Spinal cord (tissue), 10 donors: ENCODE measurements around the gene RUNX1. TPM values are rescaled to one million over a fixed set of nuclear protein-coding genes. Genes with fewer than 3 reads are reported as not detected.

ENCODE experiments used
- DNase-seq, 6 donors: peaks; one replicate each; pipeline versions ENCODE4 v3.0.0 to v3.0.0-alpha.2; 2013 to 2015; ENCODE audit warnings: low spot score in 6 of 6, low read depth in 4 of 6
- H3K27ac ChIP-seq: one replicate; pipeline ENCODE4 v1.5.1; 2013; ENCODE audit warnings: low read depth, low read length, control low read depth
- H3K27me3 ChIP-seq: one replicate; pipeline ENCODE4 v1.6.1; 2013; ENCODE audit warnings: low read length; ENCODE audit not compliant: control insufficient read depth, insufficient read depth
- H3K36me3 ChIP-seq: one replicate; pipeline ENCODE4 v1.6.1; 2013; ENCODE audit warnings: low read length; ENCODE audit not compliant: control insufficient read depth, insufficient read depth
- H3K4me1 ChIP-seq: one replicate; pipeline ENCODE4 v1.6.1; 2013; ENCODE audit warnings: low read length; ENCODE audit not compliant: control insufficient read depth, insufficient read depth
- H3K4me3 ChIP-seq: one replicate; pipeline ENCODE4 v1.5.1; 2013; ENCODE audit warnings: low read depth, low read length, control low read depth
- H3K9me3 ChIP-seq: one replicate; pipeline ENCODE4 v1.6.1; 2013; ENCODE audit warnings: low read length; ENCODE audit not compliant: control insufficient read depth, insufficient read depth
- WGBS: methylation state at CpG from one replicate; pipeline ENCODE4 v1.1.5; 2013; ENCODE audit warnings: missing lambda C conversion rate; ENCODE audit not compliant: insufficient coverage; 5-methylcytosine and 5-hydroxymethylcytosine counted together
- polyA plus RNA-seq, 2 donors: library from polyadenylated mRNA; unstranded; fragments of 120-200 nt; gene quantifications; one replicate each; pipeline ENCODE4 v1.2.1, GENCODE V29; 2013; ENCODE audit not compliant: insufficient read length in 2 of 2
- total RNA-seq, 2 donors: library from RNA; depleted of rRNA in 1 of 2; stranded (reverse); fragments of 120-200 nt in 1 of 2; fragments of >200 nt in 1 of 2; gene quantifications; one replicate each; pipeline versions ENCODE4 v1.2.3 to v1.2.4, GENCODE V29; 2013 to 2014
- donor health status: healthy.

RUNX1 gene
- total and polyA plus RNA-seq, 4 donors = 2.1 to 7.1 (median 3.2) TPM

GRCh38 chr21:35070436-35070835 lies 21.3 kb upstream of the RUNX1 start:
- no CpG with 5 or more reads among the region's 5 CpGs for WGBS
- Histone ChIP-seq H3K4me1 (no peaks in the 10 kb centered on the region), H3K27ac (no peak overlapping the region), H3K4me3 (no peak overlapping the region), H3K36me3 (no peaks in the 10 kb centered on the region), H3K9me3 (no peaks in the 10 kb centered on the region), H3K27me3 (no peaks in the 10 kb centered on the region)
- DNase-seq = no peak

DNA sequence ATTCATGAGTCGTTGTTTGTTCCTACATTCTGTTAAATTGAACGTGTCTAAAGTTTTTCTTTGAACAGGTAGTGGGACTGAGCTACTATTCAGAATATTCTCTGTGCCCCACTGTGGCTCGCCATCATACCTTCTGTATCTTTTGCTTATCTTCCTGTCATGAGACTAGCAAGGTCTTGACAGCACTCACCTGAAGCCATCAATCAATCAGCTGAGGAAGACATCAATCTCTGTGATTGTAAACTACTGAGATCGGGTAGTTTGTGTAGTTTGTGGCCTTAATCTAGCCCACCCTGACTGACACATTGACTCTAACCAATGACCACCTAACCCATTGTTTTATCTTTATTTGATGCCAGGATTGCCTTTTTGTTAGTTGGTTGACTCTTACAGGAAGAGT lies 17.7 kb upstream of the RUNX1 start:
- Histone ChIP-seq H3K4me1 (no peaks in the 10 kb centered on the region), H3K27me3 (no peaks in the 10 kb centered on the region), H3K9me3 (no peaks in the 10 kb centered on the region), H3K27ac (no peak overlapping the region), H3K4me3 (no peak overlapping the region), H3K36me3 (no peaks in the 10 kb centered on the region)
- no peak for DNase-seq
- 100% methylated on average over 1 of the region's 4 CpGs for WGBS

- WGBS = 100% methylated on average over 3 of the region's 6 CpGs
- H3K36me3 ChIP-seq = no peaks in the 10 kb centered on the region
- no peak overlapping the region for H3K27ac ChIP-seq
- no peaks in the 10 kb centered on the region for H3K9me3 ChIP-seq
- H3K4me1 ChIP-seq = no peaks in the 10 kb centered on the region
- no peak for DNase-seq
- no peak overlapping the region for H3K4me3 ChIP-seq
- H3K27me3 ChIP-seq = no peaks in the 10 kb centered on the region
Measured at GRCh38 chr21:35063428-35064172, 14.5 kb upstream of the RUNX1 start.

DNA sequence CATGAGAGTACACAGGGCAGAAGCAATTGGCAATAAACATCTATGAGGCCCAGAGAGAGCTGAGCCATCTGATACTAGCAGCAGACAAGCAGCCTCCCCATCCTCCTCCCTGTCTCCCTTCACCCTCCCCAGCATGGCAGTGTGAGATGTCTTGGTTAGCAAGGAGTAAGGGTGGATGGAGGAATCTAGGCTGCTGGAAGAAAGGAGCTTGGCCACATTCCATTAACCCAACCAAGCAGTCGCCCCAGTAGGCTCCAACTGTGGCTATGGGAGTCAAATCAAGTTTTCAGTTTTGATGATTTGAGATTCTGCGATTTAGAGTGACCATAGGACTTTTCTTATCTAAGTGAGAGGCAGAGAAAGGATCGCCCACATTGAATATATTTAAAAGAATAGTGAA lies 12.9 kb upstream of the RUNX1 start:
- Histone ChIP-seq H3K27ac (no peak overlapping the region), H3K4me1 (no peaks in the 10 kb centered on the region), H3K27me3 (no peaks in the 10 kb centered on the region), H3K36me3 (no peaks in the 10 kb centered on the region), H3K9me3 (no peaks in the 10 kb centered on the region), H3K4me3 (no peak overlapping the region)
- no peak for DNase-seq
- 100% methylated on average over 2 of the region's 3 CpGs for WGBS

DNA sequence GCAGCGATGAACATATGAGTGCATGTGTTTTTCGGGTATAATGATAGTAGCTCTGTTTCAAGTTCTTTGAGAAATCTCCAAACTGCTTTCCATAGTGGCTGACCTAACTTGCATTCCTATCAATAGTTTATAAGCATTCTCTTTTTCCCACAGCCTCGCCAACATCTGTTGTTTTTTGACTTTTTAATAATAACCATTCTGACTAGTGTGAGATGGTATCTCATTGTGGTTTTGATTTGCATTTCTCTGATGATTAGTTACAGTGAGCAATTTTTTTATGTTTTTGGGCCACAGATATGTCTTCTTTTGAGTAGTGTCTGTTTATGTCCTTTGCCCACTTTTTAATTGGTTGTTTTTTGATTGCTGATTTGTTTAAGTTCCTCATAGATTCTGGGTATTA lies 10.6 kb upstream of the RUNX1 start:
- Histone ChIP-seq H3K27me3 (no peaks in the 10 kb centered on the region), H3K9me3 (no peaks in the 10 kb centered on the region), H3K4me1 (no peaks in the 10 kb centered on the region), H3K4me3 (no peak overlapping the region), H3K27ac (no peak overlapping the region), H3K36me3 (no peaks in the 10 kb centered on the region)
- no CpG with 5 or more reads among the region's 3 CpGs for WGBS
- DNase-seq = no peak

DNA sequence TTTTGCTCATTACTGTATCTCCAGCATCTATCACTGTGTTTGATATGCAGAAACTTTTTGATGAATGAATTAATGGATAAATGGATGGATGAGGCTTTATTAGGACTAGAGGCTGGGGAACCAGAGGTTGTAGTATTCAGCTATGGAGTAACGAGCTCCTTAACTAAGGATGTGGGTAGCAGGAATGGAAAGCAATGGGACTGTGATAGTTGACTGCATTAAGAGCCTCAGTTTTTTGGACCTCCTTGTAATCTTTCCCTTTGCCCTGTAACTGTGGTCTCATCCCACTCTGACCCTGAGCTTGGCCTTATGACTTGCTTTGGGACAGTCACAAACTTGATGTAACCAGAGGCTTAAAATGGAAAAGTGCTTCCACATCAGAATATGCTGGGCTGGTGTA lies 9.0 kb upstream of the RUNX1 start:
- no peak for DNase-seq
- H3K9me3 ChIP-seq = no peaks in the 10 kb centered on the region
- no peaks in the 10 kb centered on the region for H3K27me3 ChIP-seq
- H3K4me3 ChIP-seq = no peak overlapping the region
- no peaks in the 10 kb centered on the region for H3K36me3 ChIP-seq
- no peak overlapping the region for H3K27ac ChIP-seq
- H3K4me1 ChIP-seq = peaks cover 7% of the 10 kb centered on the region
- WGBS = 75% methylated on average over 1 of the region's 1 CpG

DNA sequence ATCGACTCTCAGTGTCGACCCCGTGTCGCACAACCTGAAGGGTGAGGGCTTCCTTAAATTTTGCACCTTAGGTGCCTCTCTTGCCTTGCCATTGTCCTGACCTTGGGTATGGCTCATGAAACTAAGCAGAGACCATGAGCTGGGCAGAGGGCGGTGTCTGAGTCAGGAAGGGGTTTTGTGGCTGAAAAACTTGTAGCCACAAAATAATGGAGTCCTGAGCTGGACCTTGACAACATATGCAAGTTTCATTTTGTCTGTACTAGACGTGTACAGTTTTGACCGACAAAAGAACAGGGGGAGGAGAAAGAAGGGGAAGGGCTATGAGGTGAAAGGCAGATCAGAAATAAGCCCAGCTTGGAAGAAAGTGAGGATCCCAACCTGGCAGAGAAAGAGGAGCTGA lies 8.3 kb upstream of the RUNX1 start:
- WGBS = 86% methylated on average over 7 of the region's 7 CpGs
- Histone ChIP-seq H3K9me3 (no peaks in the 10 kb centered on the region), H3K36me3 (no peaks in the 10 kb centered on the region), H3K27me3 (no peaks in the 10 kb centered on the region), H3K4me1 (peaks cover 7% of the 10 kb centered on the region), H3K27ac (no peak overlapping the region), H3K4me3 (no peak overlapping the region)
- no peak for DNase-seq

DNA sequence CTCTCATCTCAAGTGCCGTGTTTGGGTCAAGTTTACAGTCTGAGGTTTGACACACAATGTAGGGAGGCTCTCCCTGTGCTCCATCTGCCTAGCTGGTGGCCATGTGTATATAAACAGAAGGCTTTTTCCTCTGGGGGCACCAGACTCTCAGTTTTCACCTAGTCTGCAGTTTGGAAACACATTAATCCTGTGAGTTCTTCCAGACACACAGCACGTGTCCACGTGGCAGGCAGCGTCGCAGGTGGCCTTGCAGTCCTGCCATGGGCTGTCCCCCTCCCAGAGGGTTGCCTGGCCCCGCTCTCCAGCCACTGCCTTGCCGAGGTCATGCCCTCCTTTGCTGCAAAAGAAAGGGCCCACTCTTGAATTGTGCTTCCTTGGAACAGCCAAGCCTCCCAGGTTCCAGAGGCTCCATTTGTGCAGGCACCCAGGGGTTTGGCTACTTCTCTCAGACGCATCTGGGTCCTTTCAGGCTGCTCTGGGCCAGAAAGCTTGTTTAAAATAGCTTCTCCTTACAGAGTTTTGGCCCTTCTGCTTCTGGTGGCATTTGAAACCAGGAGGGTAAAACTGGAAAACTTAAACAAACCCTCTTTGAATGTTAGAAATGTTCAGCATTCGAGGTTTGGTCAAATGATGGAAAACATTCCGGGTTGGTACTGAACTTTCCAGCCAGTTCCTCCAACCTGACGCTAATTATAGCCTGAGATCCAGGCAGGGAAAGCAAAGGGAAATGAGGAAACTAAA lies 4.4 kb upstream of the RUNX1 start:
- Histone ChIP-seq H3K9me3 (no peaks in the 10 kb centered on the region), H3K4me1 (peaks cover 9% of the 10 kb centered on the region), H3K27ac (no peak overlapping the region), H3K36me3 (no peaks in the 10 kb centered on the region), H3K4me3 (no peak overlapping the region), H3K27me3 (no peaks in the 10 kb centered on the region)
- no peak for DNase-seq
- WGBS = 38% methylated on average over 10 of the region's 11 CpGs

DNA sequence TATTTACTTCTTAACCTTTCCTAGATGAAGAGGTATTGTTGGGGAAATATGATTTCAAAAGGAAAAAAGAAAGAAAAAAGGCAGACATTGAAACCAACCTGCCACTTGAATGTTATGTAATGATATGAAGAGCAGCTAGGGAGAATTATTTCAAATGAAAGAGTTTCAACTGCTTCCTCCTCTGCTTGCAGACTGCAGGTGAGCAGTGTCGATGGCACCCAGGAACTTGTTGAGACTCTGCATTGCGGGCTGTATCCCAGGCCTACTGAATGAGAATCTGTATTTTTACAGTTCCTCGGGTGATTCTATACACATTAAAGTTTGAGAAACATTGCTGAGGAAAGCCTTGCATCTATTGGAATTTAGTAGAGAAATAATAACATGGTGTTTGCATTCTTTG lies 3.7 kb upstream of the RUNX1 start:
- no peak for DNase-seq
- Histone ChIP-seq H3K27ac (no peak overlapping the region), H3K27me3 (no peaks in the 10 kb centered on the region), H3K9me3 (no peaks in the 10 kb centered on the region), H3K4me3 (no peak overlapping the region), H3K4me1 (peaks cover 15% of the 10 kb centered on the region), H3K36me3 (no peaks in the 10 kb centered on the region)
- 100% methylated on average over 3 of the region's 3 CpGs for WGBS

GRCh38 chr21:35051287-35051818 lies 2.3 kb upstream of the RUNX1 start:
- no peaks in the 10 kb centered on the region for H3K27me3 ChIP-seq
- H3K4me1 ChIP-seq = peaks cover 27% of the 10 kb centered on the region
- WGBS = 30% methylated on average over 12 of the region's 12 CpGs
- peak in 2 of 6 donors; percentile 21 to 52 for DNase-seq
- H3K9me3 ChIP-seq = no peaks in the 10 kb centered on the region
- H3K27ac ChIP-seq = no peak overlapping the region
- no peak overlapping the region for H3K4me3 ChIP-seq
- no peaks in the 10 kb centered on the region for H3K36me3 ChIP-seq
